NCI-H1092 (cell line): ENCODE data around the gene BOD1L1.

Source experiments
- DNase-seq: peaks from one replicate; lab custom pipeline; 2025; lab: John Stamatoyannopoulos, UW

Gene BOD1L1

GRCh38 chr4:13524504-13525243 is 102.9 kb downstream of the BOD1L1 start:
- no peak for DNase-seq

- no peak for DNase-seq
These were observed 103.7 kb downstream of the BOD1L1 start for GRCh38 chr4:13523591-13524503.

- no peak for DNase-seq
These were observed 104.4 kb downstream of the BOD1L1 start for GRCh38 chr4:13523105-13523477.

- no peak for DNase-seq
These were observed 105.0 kb downstream of the BOD1L1 start for GRCh38 chr4:13522282-13523104.

GRCh38 chr4:13521047-13521446 is 106.5 kb downstream of the BOD1L1 start:
- DNase-seq, result no peak
